Spleen (tissue), 11 donors: ENCODE data around the gene GPR50. TPM values are rescaled to one million over a fixed set of nuclear protein-coding genes. Genes with fewer than 3 reads are reported as not detected.

Source experiments
- DNase-seq: peaks from one replicate; pipeline ENCODE4 v3.0.0-alpha.2; 2020
- H3K27ac ChIP-seq, 8 donors: fragments of 200-600 bp; sonication (generic) in 7 of 8; 1 replicate in 4 of 8; 2 replicates in 4 of 8; pipeline versions ENCODE4 v1.5.0 to v1.8.0; 2016 to 2021; ENCODE audit warnings: inconsistent platforms in 4 of 8, mild to moderate bottlenecking in 4 of 8, moderate library complexity in 1 of 8
- H3K27me3 ChIP-seq, 7 donors: fragments of 200-600 bp; sonication (generic) in 6 of 7; replicated peaks in 1 of 7; 1 replicate in 4 of 7; 2 replicates in 3 of 7; pipeline versions ENCODE4 v1.5.0 to v1.8.0; 2016 to 2021; ENCODE audit warnings: inconsistent platforms in 3 of 7, mild to moderate bottlenecking in 1 of 7
- H3K36me3 ChIP-seq, 6 donors: fragments of 200-600 bp; sonication (generic) in 5 of 6; 1 replicate in 4 of 6; 2 replicates in 2 of 6; pipeline versions ENCODE4 v1.5.0 to v1.8.0; 2016 to 2021; ENCODE audit warnings: inconsistent platforms in 2 of 6
- H3K4me1 ChIP-seq, 6 donors: fragments of 200-600 bp; sonication (generic) in 5 of 6; 1 replicate in 3 of 6; 2 replicates in 3 of 6; pipeline versions ENCODE4 v1.5.0 to v1.8.0; 2016 to 2021; ENCODE audit warnings: inconsistent platforms in 3 of 6
- H3K4me3 ChIP-seq, 8 donors: fragments of 200-600 bp; sonication (generic) in 7 of 8; 1 replicate in 4 of 8; 2 replicates in 4 of 8; pipeline versions ENCODE4 v1.5.0 to v1.8.0; 2016 to 2021; ENCODE audit warnings: inconsistent platforms in 4 of 8, mild to moderate bottlenecking in 4 of 8, moderate library complexity in 2 of 8
- H3K9me3 ChIP-seq, 8 donors: fragments of 200-600 bp; sonication (generic) in 7 of 8; 1 replicate in 4 of 8; 2 replicates in 4 of 8; pipeline versions ENCODE4 v1.5.0 to v1.8.0; 2016 to 2021; ENCODE audit warnings: inconsistent platforms in 4 of 8
- POLR2A ChIP-seq, 3 donors: fragments of 450-650 bp; IDR thresholded peaks; one replicate each; pipeline ENCODE4 v1.5.1; 2017; ENCODE audit warnings: antibody characterized with exemption in 3 of 3, mild to moderate bottlenecking in 1 of 3
- POLR2AphosphoS5 ChIP-seq, 3 donors: sonication (generic); formaldehyde crosslinking; IDR thresholded peaks; one replicate each; pipeline ENCODE4 v1.5.1; 2017; ENCODE audit warnings: antibody characterized with exemption in 3 of 3
- WGBS, 5 donors: extraction: QIAGEN DNeasy Blood & Tissue Kit in 3 of 5; methylation state at CpG; one replicate each; pipeline versions ENCODE4 v1.1.5 to v1.1.7; 2013 to 2018; 5-methylcytosine and 5-hydroxymethylcytosine counted together
- intact Hi-C: fragments of 100-400 bp; cut with DNase I; formaldehyde crosslinking; loops from one replicate; pipeline ENCODE4 v1.15.0; 2023; ENCODE audit warnings: low total_unique reads
- polyA plus RNA-seq, 3 donors: library from polyadenylated mRNA; stranded (reverse); fragments of 200-250 nt; gene quantifications; one replicate each; pipeline ENCODE4 v1.2.1, GENCODE V29; 2013
- total RNA-seq, 7 donors: library from RNA; depleted of rRNA in 3 of 7; stranded (reverse); fragments of >200 nt in 3 of 7; fragmentation: NEBNext Ultra II Directional in 4 of 7; extraction: Animal tissue kit (Norgen Biotek cat#: 25700) in 4 of 7; gene quantifications; one replicate each; pipeline versions ENCODE4 v1.1.0 to v1.2.1, GENCODE V29; 2016 to 2021
- TF ChIP-seq, protein P1 (sequence below), 11 experiments: fragments of 200-600 bp in 7 of 11; fragments of 450-650 bp in 4 of 11; sonication (generic) in 4 of 11; IDR thresholded peaks in 8 of 11; conservative IDR thresholded peaks in 3 of 11; 1 replicate in 7 of 11; 2 replicates in 4 of 11; pipeline versions ENCODE4 v1.4.0 to v1.8.0; 2016 to 2021; ENCODE audit warnings: antibody characterized with exemption in 11 of 11, inconsistent platforms in 4 of 11, mild to moderate bottlenecking in 1 of 11
- donor health status: healthy with polysubstance abuse.
- donor health status: DM: no; HTN: no; CAD: no; lungs with moderate emphysema.
- donor health status: DM: no; HTN: no; CAD: no.
- donor health status: Bipolar disorder and iron deficiency.
- donor health status: healthy.
- donor health status: DM: no; HTN: no; CAD: no.
- donor health status: DM: yes; HTN: yes; CAD: no.

Gene GPR50
- total and polyA plus RNA-seq, 10 donors, result not detected

- H3K27me3 ChIP-seq, result peaks cover 0 to 54% (median 6%) of the 10 kb centered on the region in 7 donors
- intact Hi-C loops, result no loop called here
- TF ChIP-seq POLR2A (IDR thresholded peaks at IDR 0.05), result no peak
- TF ChIP-seq, protein P1, sequence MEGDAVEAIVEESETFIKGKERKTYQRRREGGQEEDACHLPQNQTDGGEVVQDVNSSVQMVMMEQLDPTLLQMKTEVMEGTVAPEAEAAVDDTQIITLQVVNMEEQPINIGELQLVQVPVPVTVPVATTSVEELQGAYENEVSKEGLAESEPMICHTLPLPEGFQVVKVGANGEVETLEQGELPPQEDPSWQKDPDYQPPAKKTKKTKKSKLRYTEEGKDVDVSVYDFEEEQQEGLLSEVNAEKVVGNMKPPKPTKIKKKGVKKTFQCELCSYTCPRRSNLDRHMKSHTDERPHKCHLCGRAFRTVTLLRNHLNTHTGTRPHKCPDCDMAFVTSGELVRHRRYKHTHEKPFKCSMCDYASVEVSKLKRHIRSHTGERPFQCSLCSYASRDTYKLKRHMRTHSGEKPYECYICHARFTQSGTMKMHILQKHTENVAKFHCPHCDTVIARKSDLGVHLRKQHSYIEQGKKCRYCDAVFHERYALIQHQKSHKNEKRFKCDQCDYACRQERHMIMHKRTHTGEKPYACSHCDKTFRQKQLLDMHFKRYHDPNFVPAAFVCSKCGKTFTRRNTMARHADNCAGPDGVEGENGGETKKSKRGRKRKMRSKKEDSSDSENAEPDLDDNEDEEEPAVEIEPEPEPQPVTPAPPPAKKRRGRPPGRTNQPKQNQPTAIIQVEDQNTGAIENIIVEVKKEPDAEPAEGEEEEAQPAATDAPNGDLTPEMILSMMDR (IDR thresholded peaks at IDR 0.05 in 8 of 11, conservative IDR thresholded peaks at IDR 0.05 in 3 of 11), result no peak
- 48 to 59% (median 56%) methylated on average over 6 of the region's 6 CpGs for WGBS, 5 donors
- no peak overlapping the region for H3K4me3 ChIP-seq
- H3K4me1 ChIP-seq, result peaks cover 0 to 4% (median 0%) of the 10 kb centered on the region in 6 donors
- H3K27ac ChIP-seq, result no peak overlapping the region
- H3K9me3 ChIP-seq, result no peaks in the 10 kb centered on the region
- no peak for DNase-seq
- no peaks in the 10 kb centered on the region for H3K36me3 ChIP-seq
These were observed 6.9 kb downstream of the GPR50 start for GRCh38 chrX:151183233-151183753.

GRCh38 chrX:151183912-151184565 lies 7.7 kb downstream of the GPR50 start:
- no peak for DNase-seq
- H3K9me3 ChIP-seq, result no peaks in the 10 kb centered on the region
- TF ChIP-seq POLR2AphosphoS5 (IDR thresholded peaks at IDR 0.05), result no peak
- peaks cover 0 to 48% (median 6%) of the 10 kb centered on the region in 7 donors for H3K27me3 ChIP-seq
- intact Hi-C loops, result no loop called here
- H3K27ac ChIP-seq, result no peak overlapping the region
- no peak overlapping the region for H3K4me3 ChIP-seq
- no peaks in the 10 kb centered on the region for H3K4me1 ChIP-seq
- WGBS, 5 donors, result 10 to 46% (median 29%) methylated on average over 13 to 14 of the region's 14 CpGs
- no peaks in the 10 kb centered on the region for H3K36me3 ChIP-seq

DNA sequence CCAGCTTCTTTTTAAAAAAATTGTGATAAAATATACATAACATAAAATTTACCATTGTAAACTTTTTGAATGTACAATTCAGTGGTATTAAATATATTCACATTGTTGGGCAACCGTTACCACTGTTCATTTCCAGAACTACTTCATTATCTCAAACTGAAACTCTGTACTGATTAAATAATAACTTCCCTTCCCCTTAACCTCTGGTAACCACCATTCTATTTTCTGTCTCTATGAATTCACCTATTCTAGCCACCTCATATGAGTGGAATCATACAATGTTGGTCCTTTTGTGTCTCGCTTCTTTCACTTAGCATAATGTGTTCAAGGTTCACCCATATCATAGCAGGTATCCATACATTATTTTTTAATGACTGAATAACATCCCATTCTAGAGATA lies 8.3 kb downstream of the GPR50 start:
- H3K4me1 ChIP-seq, result no peaks in the 10 kb centered on the region
- no peaks in the 10 kb centered on the region for H3K36me3 ChIP-seq
- 56 to 69% (median 66%) methylated on average over 2 of the region's 2 CpGs for WGBS, 5 donors
- no peak overlapping the region for H3K27ac ChIP-seq
- intact Hi-C loops, result no loop called here
- no peak overlapping the region for H3K4me3 ChIP-seq
- H3K9me3 ChIP-seq, result no peaks in the 10 kb centered on the region
- DNase-seq, result no peak
- H3K27me3 ChIP-seq, result peaks cover 0 to 45% (median 6%) of the 10 kb centered on the region in 7 donors
- TF ChIP-seq POLR2AphosphoS5 (IDR thresholded peaks at IDR 0.05) (no peak), POLR2A (IDR thresholded peaks at IDR 0.05) (no peak)
- TF ChIP-seq, protein P1 (IDR thresholded peaks at IDR 0.05 in 8 of 11, conservative IDR thresholded peaks at IDR 0.05 in 3 of 11), result no peak

GRCh38 chrX:151206871-151207270 lies 30.5 kb downstream of the GPR50 start:
- 57 to 83% (median 59%) methylated on average over 2 of the region's 2 CpGs for WGBS, 5 donors
- Histone ChIP-seq H3K9me3 (peaks cover 0 to 11% (median 0%) of the 10 kb centered on the region in 8 donors), H3K4me1 (no peaks in the 10 kb centered on the region), H3K27ac (no peak overlapping the region), H3K36me3 (no peaks in the 10 kb centered on the region), H3K4me3 (no peak overlapping the region), H3K27me3 (no peaks in the 10 kb centered on the region)
- TF ChIP-seq, protein P1 (IDR thresholded peaks at IDR 0.05 in 8 of 11, conservative IDR thresholded peaks at IDR 0.05 in 3 of 11), result no peak
- TF ChIP-seq POLR2AphosphoS5 (IDR thresholded peaks at IDR 0.05) (no peak), POLR2A (IDR thresholded peaks at IDR 0.05) (no peak)
- intact Hi-C loops, result no loop called here
- no peak for DNase-seq
